ENCODE results near the gene HOXA5. TPM values are rescaled to one million over a fixed set of nuclear protein-coding genes. Genes with fewer than 3 reads are reported as not detected.

The HOXA5 gene
- total RNA-seq, 4 donors from 2014 or later, result 10.7 to 61.0 (median 18.9) TPM

DNA sequence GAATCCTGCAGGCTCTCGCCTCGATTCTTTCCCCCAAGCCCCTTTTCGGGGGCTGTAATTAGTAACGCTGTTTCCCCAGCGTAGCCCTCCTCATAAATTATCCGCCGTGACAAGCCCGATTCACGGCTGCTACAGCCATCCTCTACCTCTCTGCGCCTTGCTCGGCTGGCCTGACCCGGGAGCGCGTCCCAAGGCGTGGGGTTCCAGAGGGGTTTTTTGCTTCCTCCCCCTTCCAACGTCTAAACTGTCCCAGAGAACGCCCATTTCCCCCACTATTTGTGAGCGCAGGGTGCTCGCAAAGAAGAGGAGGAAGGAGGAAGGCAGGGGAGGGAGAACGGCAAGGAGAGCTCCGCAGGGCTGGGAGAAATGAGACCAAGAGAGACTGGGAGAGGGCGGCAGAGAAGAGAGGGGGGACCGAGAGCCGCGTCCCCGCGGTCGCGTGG, 880 bp downstream of the HOXA5 start:
- TF ChIP-seq POLR2A (IDR thresholded peaks at IDR 0.05), result no peak
- TF ChIP-seq, protein P1, sequence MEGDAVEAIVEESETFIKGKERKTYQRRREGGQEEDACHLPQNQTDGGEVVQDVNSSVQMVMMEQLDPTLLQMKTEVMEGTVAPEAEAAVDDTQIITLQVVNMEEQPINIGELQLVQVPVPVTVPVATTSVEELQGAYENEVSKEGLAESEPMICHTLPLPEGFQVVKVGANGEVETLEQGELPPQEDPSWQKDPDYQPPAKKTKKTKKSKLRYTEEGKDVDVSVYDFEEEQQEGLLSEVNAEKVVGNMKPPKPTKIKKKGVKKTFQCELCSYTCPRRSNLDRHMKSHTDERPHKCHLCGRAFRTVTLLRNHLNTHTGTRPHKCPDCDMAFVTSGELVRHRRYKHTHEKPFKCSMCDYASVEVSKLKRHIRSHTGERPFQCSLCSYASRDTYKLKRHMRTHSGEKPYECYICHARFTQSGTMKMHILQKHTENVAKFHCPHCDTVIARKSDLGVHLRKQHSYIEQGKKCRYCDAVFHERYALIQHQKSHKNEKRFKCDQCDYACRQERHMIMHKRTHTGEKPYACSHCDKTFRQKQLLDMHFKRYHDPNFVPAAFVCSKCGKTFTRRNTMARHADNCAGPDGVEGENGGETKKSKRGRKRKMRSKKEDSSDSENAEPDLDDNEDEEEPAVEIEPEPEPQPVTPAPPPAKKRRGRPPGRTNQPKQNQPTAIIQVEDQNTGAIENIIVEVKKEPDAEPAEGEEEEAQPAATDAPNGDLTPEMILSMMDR (IDR thresholded peaks at IDR 0.05), result no peak
- DNase-seq, result no peak
- no peaks in the 10 kb centered on the region for H3K4me1 ChIP-seq
- H3K27ac ChIP-seq, result peak overlapping the region in 1 of 2 donors; percentile 69
- H3K36me3 ChIP-seq, result no peaks in the 10 kb centered on the region
- H3K27me3 ChIP-seq, result no peaks in the 10 kb centered on the region
- intact Hi-C loops (cut with DNase I; ENCODE audit: low total_unique reads), result loop anchor here (10.0 kb wide), 1 partner anchor 48 kb away; the partner anchor contains the start of gene HOXA1
- no peaks in the 10 kb centered on the region for H3K9me3 ChIP-seq
- peak overlapping the region in 1 of 2 donors; percentile 13 for H3K4me3 ChIP-seq

DNA sequence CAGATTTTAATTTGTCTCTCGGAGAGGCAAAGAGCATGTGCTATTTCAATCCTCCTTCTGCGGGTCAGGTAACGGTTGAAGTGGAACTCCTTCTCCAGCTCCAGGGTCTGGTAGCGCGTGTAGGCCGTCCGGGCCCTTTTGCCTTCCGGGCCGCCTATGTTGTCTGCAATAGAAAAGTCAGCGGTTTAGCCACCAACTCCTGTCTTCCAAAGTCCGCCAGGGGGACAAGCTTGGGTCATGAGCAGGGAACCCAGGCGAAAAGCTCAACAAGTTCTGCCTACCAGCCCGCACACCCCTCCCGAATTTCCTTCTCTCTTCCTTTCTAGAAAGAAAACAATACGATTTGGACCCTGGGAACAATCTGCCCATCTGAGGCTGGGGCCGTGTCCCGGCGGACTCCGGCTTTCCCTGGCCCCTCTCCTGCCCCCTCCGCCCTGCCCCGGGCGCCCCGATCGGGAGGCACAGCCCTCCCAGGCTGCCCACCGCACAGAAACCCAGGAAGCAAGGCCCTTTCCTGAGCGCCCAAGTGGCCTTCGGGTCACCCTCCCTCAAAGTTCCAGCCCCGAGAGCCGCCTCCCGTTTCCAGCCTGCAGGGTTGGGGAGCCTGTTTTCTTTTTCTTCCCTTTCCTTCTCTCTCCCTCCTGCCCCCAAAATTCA, 1.4 kb downstream of the HOXA5 start:
- intact Hi-C loops (cut with DNase I; ENCODE audit: low total_unique reads), result loop anchor here (10.0 kb wide), 1 partner anchor 47 kb away; the partner anchor contains the start of gene HOXA1
- H3K4me3 ChIP-seq, result peak overlapping the region in 1 of 2 donors; percentile 13
- no peaks in the 10 kb centered on the region for H3K4me1 ChIP-seq
- no peak for DNase-seq
- H3K36me3 ChIP-seq, result no peaks in the 10 kb centered on the region
- TF ChIP-seq, protein P1 (IDR thresholded peaks at IDR 0.05), result no peak
- no peak for TF ChIP-seq POLR2A (IDR thresholded peaks at IDR 0.05)
- H3K27ac ChIP-seq, result peak overlapping the region in 1 of 2 donors; percentile 69
- H3K9me3 ChIP-seq, result no peaks in the 10 kb centered on the region
- H3K27me3 ChIP-seq, result no peaks in the 10 kb centered on the region

DNA sequence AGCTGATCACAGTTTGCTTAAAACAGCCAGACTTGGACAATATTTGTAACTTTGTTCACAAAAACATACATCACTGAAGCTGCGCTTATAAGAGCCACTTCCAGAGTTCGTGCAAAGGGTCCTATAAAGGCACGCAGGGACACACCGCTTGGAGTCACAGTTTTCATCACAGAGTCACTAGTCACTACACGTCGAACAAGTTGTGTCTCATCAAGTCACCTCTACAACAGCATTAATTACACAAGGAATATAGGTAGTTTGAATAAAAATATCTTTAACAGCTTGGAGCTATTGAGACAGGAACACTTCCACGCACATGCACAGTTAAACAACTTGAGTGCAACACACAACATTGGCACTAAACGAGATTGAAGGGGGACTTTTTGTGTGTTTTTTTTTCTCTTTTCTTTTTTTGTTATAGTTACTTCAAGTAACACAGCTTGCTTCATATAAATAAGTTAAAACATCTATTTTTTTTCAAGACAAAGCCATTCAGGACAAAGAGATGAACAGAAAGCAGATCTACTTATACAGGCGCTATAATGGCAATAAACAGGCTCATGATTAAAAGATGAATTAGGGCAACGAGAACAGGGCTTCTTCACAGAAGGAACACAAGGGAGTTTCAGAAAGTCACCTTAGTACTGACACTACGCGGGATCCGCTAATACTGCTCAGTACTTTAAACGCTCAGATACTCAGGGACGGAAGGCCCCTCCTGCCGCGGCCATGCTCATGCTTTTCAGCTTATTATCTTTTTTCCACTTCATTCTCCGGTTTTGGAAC, 2.2 kb downstream of the HOXA5 start:
- Histone ChIP-seq H3K36me3 (no peaks in the 10 kb centered on the region), H3K27ac (peak overlapping the region in 1 of 2 donors; percentile 69), H3K4me3 (no peak overlapping the region), H3K4me1 (no peaks in the 10 kb centered on the region), H3K9me3 (no peaks in the 10 kb centered on the region), H3K27me3 (no peaks in the 10 kb centered on the region)
- DNase-seq, result no peak
- TF ChIP-seq, protein P1 (IDR thresholded peaks at IDR 0.05), result no peak
- TF ChIP-seq POLR2A (IDR thresholded peaks at IDR 0.05), result no peak
- intact Hi-C loops (cut with DNase I; ENCODE audit: low total_unique reads), result loop anchor here (10.0 kb wide), 1 partner anchor 47 kb away; the partner anchor contains the start of gene HOXA1

DNA sequence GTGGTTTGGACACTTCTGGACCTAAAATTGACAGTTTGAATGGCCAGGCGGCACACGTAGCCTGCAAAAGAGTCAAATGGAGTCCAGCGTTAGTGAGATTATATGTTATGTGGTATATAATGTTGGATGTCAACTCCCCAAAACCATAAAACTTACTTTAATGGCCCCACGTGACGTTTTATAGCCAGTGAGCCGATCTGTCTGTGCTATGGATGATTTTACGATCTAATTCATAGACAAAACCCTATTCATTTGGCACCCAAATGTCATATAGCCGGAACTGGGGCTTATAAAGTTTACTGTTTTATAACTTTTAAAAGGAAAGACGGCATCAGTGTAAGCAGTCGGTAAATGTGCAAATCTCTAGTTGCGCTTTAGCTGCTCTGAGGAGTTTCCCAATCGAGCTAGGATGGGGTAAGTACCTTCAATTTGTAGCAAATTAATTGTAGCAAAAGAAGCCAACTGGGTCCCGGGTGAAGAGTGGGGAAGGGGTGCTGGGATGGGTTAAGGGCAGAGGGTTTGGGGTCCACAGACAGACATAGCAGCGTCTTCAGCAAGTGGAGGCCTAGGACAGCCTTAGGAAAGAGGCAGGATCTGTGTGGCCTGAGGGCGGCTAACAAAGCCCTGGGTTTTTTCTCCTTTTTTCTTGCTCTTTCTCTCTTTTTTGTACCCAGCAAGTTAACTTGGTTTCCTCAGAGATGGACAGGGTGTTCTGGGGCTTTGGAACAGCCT, 3.2 kb downstream of the HOXA5 start:
- no peak for DNase-seq
- H3K9me3 ChIP-seq, result no peaks in the 10 kb centered on the region
- no peaks in the 10 kb centered on the region for H3K4me1 ChIP-seq
- TF ChIP-seq, protein P1 (IDR thresholded peaks at IDR 0.05), result no peak
- TF ChIP-seq POLR2A (IDR thresholded peaks at IDR 0.05), result no peak
- H3K27ac ChIP-seq, result peak overlapping the region in 1 of 2 donors; percentile 64
- H3K36me3 ChIP-seq, result no peaks in the 10 kb centered on the region
- H3K27me3 ChIP-seq, result no peaks in the 10 kb centered on the region
- intact Hi-C loops (cut with DNase I; ENCODE audit: low total_unique reads), result loop anchor here (10.0 kb wide), 1 partner anchor 45 kb away; the partner anchor contains the start of gene HOXA1
- H3K4me3 ChIP-seq, result no peak overlapping the region
